Dedifferentiated amniotic fluid mesenchymal stem cell (primary cell): ENCODE measurements around the gene ANAPC2.

Source experiments
- DNase-seq: peaks from one replicate; pipeline ENCODE4 v3.0.0-alpha.2; 2016; ENCODE audit errors: extremely low spot score

ANAPC2 gene

GRCh38 chr9:137175345-137175961, 12.9 kb downstream of the ANAPC2 start:
- no peak for DNase-seq

DNA sequence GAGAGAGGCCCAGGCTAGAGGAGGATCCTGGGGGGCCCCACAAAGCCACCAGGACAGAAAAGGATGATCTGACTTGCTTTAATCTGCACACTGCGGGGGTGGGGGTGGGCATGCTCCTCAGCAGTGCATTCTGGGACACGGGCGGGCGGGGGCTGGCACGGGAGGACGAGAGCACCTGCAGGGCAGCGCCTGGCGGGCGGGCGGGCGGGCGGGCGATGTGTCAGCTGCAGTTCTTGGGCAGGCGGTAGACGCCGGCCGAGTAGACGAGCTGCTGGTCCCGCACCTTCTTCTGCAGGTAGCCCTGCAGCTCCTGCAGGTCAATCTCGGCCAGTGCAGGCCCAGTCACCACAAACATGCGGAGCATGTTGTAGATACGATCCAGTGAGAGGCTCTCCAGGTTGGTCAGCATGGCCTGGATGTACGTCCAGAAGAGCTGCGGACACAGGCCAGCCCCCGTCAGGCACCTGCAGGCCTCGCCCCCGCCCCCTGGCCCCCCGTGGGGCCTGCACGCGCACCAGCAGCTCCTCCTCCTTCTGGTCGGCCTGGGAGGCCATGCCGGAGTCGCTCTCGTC, 13.6 kb downstream of the ANAPC2 start:
- no peak for DNase-seq

- no peak for DNase-seq
These were observed 14.3 kb downstream of the ANAPC2 start for GRCh38 chr9:137173796-137174664.

DNA sequence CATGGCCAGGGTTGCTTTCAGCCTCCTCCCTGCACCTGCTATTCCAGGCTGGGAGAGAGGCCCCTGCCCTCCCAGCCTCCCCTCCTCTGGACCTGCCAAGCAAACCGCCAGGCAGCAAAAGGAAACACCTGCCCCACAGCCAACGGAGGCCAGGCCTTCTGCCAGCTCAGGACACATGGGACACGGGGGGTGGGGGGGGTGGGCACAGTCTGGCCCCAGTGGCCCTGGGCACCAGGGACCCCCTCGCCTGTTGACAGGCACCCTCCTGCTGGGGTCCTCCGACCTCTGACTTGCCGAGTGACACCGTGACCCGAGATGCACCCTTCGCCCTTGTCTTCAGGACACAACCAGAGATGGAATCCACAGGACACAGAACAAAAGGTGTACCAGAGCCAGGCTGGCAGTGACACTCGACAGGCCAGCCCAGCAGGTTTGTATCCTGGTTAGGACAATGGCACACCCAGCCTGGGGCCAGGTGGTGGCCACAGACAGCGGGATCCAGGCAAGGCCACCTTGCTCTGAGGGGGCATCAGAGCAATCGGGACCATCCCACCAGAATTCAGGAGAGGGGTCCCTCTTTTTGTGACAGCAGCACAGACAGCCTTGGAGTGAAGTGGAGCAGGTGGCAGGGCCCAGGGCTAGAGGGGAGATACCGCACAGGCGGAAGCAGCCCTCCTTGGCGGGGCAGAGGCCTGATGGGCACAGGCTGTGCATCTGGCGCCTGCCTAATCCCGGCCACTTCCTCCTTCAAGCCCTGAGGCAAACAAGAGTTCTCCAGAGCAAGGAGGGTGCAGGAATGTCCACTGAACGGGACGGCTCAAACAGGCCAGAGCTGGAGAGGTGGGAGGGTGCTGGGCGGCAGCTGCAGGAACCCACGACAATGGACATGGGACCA, 15.2 kb downstream of the ANAPC2 start:
- DNase-seq: no peak

DNA sequence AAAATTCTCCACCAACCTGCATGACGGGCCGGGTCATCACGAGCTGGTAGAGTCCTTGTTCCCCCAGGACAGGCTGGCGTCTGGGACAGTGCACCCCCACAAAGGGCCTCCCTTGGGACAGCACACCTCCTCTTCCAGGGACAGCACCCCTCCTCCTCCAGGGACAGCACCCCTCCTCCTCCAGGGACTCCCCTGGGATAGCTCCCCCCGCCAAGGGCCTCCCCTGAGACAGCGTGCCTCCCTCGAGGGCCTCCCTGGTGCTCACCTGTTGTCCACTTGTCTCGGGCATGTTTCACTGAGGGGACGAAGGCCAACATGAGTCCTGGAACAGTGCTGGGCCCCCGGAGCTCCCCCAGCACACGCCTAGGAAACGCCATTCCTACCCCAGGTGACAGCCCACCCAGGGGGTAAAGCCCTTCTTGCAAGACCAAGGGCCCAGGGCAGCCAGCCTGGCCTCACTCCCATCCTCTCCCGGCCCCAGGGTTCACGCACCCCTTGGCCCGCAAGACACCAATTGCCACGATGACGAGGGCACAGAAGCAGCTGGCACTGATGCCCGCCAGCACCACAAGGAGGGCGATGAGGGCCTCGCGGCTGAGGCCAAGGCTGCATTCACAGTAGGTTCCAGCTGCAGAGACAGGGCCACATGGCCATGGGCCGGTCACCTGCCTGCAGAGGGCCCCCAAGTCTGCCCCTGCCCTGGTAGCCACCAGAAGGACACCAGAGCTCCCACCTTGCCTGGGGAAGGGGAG, 17.0 kb downstream of the ANAPC2 start:
- no peak for DNase-seq

GRCh38 chr9:137170486-137171148, 17.7 kb downstream of the ANAPC2 start:
- no peak for DNase-seq

- no peak for DNase-seq
These were observed 18.4 kb downstream of the ANAPC2 start, which contains the start of gene LRRC26 for GRCh38 chr9:137169896-137170358. TSS of gene LRRC26 (minus strand) at chr9:137170051. CDS start at chr9:137169943, 108 bp downstream.

GRCh38 chr9:137168904-137169856, 19.2 kb downstream of the ANAPC2 start:
- DNase-seq: no peak

GRCh38 chr9:137168573-137168903, 19.8 kb downstream of the ANAPC2 start:
- DNase-seq: no peak

- DNase-seq: no peak
These were observed 20.4 kb downstream of the ANAPC2 start for GRCh38 chr9:137167747-137168572.

DNA sequence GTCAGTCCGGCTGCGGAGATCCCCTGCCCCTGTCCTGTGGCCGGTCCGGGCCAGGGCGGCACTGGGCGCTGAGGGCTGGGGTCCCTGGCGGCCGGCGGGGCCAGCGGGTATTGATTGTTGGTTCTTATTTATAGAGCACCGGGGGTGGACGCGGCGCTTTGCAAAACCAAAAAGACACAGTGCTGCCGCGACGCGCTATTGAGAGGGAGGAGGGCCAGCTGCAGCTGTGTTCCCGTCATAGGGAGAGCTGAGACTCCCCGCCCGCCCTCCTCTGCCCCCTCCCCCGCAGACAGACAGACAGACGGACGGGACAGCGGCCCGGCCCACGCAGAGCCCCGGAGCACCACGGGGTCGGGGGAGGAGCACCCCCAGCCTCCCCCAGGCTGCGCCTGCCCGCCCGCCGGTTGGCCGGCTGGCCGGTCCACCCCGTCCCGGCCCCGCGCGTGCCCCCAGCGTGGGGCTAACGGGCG, 21.0 kb downstream of the ANAPC2 start:
- DNase-seq: no peak

GRCh38 chr9:137166380-137167229, 21.8 kb downstream of the ANAPC2 start:
- no peak for DNase-seq

- no peak for DNase-seq
These were observed 23.0 kb downstream of the ANAPC2 start for GRCh38 chr9:137165250-137165836.

DNA sequence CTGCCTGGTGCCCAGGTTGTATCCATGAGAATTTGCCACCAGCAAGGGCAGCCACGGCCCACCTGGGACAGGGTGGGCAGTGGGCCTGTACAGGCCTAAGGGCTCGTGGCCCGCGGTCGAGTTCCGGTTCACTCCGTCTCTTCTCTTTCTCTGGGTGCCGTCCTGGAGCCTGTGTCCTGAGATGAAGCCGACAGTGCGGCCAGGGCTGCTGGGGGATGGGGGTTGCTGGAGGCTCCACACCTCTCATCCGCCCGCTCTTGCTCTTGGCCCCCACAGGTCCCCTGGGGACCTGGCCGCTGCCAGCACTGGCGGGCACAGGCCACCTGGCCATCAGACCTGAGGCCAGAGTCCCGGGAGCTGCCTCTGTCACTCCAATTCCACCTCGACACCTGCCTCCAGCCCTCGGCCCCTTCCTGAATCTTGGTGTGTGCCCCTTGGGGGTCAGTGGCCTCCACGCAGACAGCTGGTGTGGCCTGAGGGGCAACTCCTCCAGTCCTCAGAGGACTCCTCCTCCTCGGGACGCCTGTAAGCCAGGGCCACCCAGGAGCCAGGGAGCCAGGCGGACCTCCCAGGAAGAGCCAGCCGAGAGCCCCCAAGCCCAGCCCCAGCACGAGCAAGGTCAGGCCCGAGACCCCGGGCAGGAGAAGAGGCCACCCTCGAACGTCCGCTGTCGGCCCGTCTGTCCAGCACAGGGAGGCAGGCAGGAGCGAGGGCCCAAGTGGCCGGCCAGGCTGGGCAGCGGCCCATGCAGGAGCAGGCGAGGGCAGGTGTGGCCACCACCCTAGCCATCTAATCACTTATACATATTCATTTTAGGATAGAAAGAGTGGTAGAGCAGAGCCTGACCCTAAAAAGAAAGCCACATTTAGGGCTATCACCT, 23.8 kb downstream of the ANAPC2 start:
- DNase-seq: no peak

- DNase-seq: no peak
These were observed 24.6 kb downstream of the ANAPC2 start for GRCh38 chr9:137163805-137164204.

DNA sequence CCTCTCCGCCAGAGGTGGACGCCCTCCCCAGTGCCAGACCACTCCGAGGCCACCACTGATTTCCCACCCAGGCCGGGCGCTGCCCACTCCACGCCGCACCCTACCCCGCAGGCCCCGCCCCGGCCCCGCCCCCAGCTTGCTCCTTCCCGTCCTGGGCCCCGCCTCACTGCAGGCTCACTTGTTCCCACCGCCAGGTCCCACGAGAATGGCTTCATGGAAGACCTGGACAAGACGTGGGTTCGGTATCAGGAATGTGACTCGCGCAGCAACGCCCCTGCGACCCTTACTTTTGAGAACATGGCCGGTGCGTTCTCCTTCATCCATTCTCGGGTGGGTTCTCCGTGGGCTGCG, 25.0 kb downstream of the ANAPC2 start:
- no peak for DNase-seq
